Mucosa of descending colon (tissue), 3 donors: Measurements from ENCODE around the gene PI16. TPM values are rescaled to one million over a fixed set of nuclear protein-coding genes. Genes with fewer than 3 reads are reported as not detected.
A peak's percentile ranks its signal among the peaks of the same experiment; 100 is the strongest.

ENCODE experiments used
- ATAC-seq: fragments of 200-7000 bp; cut with Tn5 transposase; one replicate; pipeline ENCODE4 v1.9.1; 2020; ENCODE audit warnings: mild to moderate bottlenecking, moderate library complexity
- DNase-seq, 3 donors: peaks; one replicate each; pipeline ENCODE4 v3.0.0-alpha.2; 2020
- H3K36me3 ChIP-seq: fragments of 200-600 bp; one replicate; pipeline ENCODE4 v1.8.0; 2021; ENCODE audit warnings: low read depth, mild to moderate bottlenecking
- H3K4me1 ChIP-seq: fragments of 200-600 bp; one replicate; pipeline ENCODE4 v1.8.0; 2021; ENCODE audit warnings: low read depth, mild to moderate bottlenecking
- H3K4me3 ChIP-seq: fragments of 200-600 bp; one replicate; pipeline ENCODE4 v1.8.0; 2021; ENCODE audit warnings: mild to moderate bottlenecking
- H3K9me3 ChIP-seq: fragments of 200-600 bp; one replicate; pipeline ENCODE4 v1.8.0; 2021; ENCODE audit warnings: mild to moderate bottlenecking
- intact Hi-C, 2 donors: fragments of 100-400 bp; cut with DNase I in 1 of 2; cut with micrococcal nuclease in 1 of 2; formaldehyde crosslinking; loops; one replicate each; pipeline versions ENCODE4 v1.11.0 to v1.11.1; 2022; cut with DNase I, micrococcal nuclease
- total RNA-seq, 3 donors: library from RNA; stranded (reverse); fragmentation: NEBNext Ultra II Directional in 2 of 3; extraction: Animal tissue kit (Norgen Biotek cat#: 25700) in 2 of 3; gene quantifications; one replicate each; pipeline versions ENCODE4 v1.2.1 to v1.2.4, GENCODE V29; 2021 to 2023
- TF ChIP-seq, protein P1 (sequence below): fragments of 200-600 bp; IDR thresholded peaks from one replicate; pipeline ENCODE4 v1.8.0; 2022; ENCODE audit warnings: antibody characterized with exemption, mild to moderate bottlenecking
- donor health status: DM: no; HTN: no; CAD: no; lungs with moderate emphysema.
- donor health status: DM: no; HTN: no; CAD: no.
- donor health status: DM: no; HTN: yes; CAD: no.

Gene PI16
- total RNA-seq, 3 donors from 2014 or later = 0.46 to 6.1 (median 3.9) TPM

DNA sequence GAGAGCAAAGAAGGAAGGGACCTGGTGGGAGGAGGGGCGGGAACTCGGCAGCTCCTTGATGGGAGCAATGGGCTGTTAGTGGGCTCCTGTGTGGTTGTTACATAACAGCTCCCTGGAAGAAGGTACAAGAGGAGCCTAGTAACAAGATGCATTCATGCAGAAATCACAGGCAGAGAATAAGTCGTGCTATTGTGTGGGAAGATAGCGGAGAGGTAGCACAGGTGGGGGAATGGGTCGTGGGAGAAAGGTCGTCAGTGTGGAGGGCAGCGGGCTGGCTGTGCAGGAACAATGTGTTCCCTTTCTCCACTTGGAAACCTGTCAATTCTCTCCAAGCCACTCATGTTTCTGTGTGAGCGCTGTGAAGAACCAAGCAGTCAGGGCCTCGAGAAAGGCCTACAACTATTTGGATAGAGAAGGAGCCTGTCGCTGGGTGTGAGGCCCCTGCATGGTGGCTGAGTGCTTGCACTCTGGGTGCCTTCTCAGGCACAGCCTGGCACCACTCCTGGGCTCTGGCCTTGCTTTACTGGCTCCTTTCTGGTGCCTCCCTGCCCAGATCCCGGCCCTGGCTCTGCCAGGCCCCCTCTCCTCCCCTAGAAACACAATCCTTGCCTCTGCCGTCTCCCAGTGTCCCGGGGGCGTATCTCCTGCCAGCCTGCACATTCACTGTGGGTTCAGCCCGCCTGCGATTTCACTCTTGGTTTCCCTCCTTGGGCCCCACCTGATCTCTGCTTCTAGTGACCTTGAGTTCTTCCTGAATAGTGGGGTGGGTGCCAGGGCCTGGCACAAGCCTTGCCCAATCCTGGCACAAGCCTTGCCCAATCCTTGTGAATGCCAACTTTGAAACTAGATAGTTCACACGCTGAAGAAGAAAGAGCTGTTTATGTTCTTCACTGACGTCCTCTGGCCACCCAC, 43.5 kb downstream of the PI16 start:
- Histone ChIP-seq H3K9me3 (no peaks in the 10 kb centered on the region), H3K4me3 (no peak overlapping the region), H3K36me3 (no peaks in the 10 kb centered on the region), H3K4me1 (no peaks in the 10 kb centered on the region)
- intact Hi-C loops = no loop called here
- DNase-seq (peak in 1 of 3 donors; percentile 27), ATAC-seq (peak; percentile 44)
- TF ChIP-seq, protein P1, sequence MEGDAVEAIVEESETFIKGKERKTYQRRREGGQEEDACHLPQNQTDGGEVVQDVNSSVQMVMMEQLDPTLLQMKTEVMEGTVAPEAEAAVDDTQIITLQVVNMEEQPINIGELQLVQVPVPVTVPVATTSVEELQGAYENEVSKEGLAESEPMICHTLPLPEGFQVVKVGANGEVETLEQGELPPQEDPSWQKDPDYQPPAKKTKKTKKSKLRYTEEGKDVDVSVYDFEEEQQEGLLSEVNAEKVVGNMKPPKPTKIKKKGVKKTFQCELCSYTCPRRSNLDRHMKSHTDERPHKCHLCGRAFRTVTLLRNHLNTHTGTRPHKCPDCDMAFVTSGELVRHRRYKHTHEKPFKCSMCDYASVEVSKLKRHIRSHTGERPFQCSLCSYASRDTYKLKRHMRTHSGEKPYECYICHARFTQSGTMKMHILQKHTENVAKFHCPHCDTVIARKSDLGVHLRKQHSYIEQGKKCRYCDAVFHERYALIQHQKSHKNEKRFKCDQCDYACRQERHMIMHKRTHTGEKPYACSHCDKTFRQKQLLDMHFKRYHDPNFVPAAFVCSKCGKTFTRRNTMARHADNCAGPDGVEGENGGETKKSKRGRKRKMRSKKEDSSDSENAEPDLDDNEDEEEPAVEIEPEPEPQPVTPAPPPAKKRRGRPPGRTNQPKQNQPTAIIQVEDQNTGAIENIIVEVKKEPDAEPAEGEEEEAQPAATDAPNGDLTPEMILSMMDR = no peak

GRCh38 chr6:36998723-36999038, 44.1 kb downstream of the PI16 start:
- intact Hi-C loops = no loop called here
- H3K4me1 ChIP-seq = no peaks in the 10 kb centered on the region

GRCh38 chr6:36999061-36999750, 44.7 kb downstream of the PI16 start:
- no peak for ATAC-seq
- intact Hi-C loops = no loop called here
- H3K36me3 ChIP-seq = no peaks in the 10 kb centered on the region
- TF ChIP-seq, protein P1 = no peak
- no peak overlapping the region for H3K4me3 ChIP-seq
- no peak for DNase-seq
- no peaks in the 10 kb centered on the region for H3K9me3 ChIP-seq
- no peaks in the 10 kb centered on the region for H3K4me1 ChIP-seq

More at GRCh38 chr6:36998723-36999038, 44.1 kb downstream of the PI16 start:
- H3K36me3 ChIP-seq = no peaks in the 10 kb centered on the region
- TF ChIP-seq, protein P1 = no peak
- ATAC-seq (no peak), DNase-seq (no peak)
- H3K9me3 ChIP-seq = no peaks in the 10 kb centered on the region
- H3K4me3 ChIP-seq = no peak overlapping the region

- no peaks in the 10 kb centered on the region for H3K36me3 ChIP-seq
- H3K4me1 ChIP-seq = no peaks in the 10 kb centered on the region
- DNase-seq (no peak), ATAC-seq (no peak)
- intact Hi-C loops = no loop called here
- H3K4me3 ChIP-seq = no peak overlapping the region
- no peaks in the 10 kb centered on the region for H3K9me3 ChIP-seq
- TF ChIP-seq, protein P1 = no peak
These were observed 45.2 kb downstream of the PI16 start for GRCh38 chr6:36999751-37000125.

- no peaks in the 10 kb centered on the region for H3K4me1 ChIP-seq
- no peaks in the 10 kb centered on the region for H3K9me3 ChIP-seq
- intact Hi-C loops = no loop called here
- no peaks in the 10 kb centered on the region for H3K36me3 ChIP-seq
- H3K4me3 ChIP-seq = no peak overlapping the region
- peak; percentile 20 for ATAC-seq
- TF ChIP-seq, protein P1 = no peak
- DNase-seq = no peak
These were observed 49.8 kb downstream of the PI16 start for GRCh38 chr6:37004044-37004980.
